ENCODE results near the gene LRMDA.

DNA sequence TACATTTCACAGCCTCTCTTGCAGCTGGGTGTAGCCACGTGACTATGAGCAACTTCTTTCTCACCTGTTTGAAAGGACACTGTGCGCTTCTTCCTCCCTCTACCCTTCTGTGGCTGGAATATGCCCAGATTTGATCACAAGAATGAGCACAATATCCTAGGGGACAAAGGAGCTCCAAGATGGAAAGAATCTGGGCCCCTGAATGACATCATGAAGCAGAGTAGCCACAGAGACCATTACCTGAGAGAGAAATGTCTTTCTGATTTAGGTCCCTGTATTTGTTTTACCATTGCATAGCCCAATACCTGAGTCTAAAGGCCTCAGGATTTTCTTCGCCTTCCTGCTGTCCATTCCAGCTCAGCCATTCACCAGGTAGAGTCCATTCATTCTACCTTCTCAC lies 45.3 kb upstream of the LRMDA start:
- no peak for TF ChIP-seq POLR2AphosphoS5 (IDR thresholded peaks at IDR 0.05)
- TF ChIP-seq, protein P1, sequence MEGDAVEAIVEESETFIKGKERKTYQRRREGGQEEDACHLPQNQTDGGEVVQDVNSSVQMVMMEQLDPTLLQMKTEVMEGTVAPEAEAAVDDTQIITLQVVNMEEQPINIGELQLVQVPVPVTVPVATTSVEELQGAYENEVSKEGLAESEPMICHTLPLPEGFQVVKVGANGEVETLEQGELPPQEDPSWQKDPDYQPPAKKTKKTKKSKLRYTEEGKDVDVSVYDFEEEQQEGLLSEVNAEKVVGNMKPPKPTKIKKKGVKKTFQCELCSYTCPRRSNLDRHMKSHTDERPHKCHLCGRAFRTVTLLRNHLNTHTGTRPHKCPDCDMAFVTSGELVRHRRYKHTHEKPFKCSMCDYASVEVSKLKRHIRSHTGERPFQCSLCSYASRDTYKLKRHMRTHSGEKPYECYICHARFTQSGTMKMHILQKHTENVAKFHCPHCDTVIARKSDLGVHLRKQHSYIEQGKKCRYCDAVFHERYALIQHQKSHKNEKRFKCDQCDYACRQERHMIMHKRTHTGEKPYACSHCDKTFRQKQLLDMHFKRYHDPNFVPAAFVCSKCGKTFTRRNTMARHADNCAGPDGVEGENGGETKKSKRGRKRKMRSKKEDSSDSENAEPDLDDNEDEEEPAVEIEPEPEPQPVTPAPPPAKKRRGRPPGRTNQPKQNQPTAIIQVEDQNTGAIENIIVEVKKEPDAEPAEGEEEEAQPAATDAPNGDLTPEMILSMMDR (IDR thresholded peaks at IDR 0.05): no peak
- TF ChIP-seq POLR2A (IDR thresholded peaks at IDR 0.05): no peak

Measured in sigmoid colon (tissue), 4 donors.